ENCODE data around the gene XXYLT1. TPM values are rescaled to one million over a fixed set of nuclear protein-coding genes. Genes with fewer than 3 reads are reported as not detected.
A peak's percentile ranks its signal among the peaks of the same experiment; 100 is the strongest.

The XXYLT1 gene
- total and polyA plus RNA-seq, 10 of the 15 experiments (the other 5 are each of a cell fraction or from before 2014, with no cell fraction given) = 1.2 to 14.2 (median 9.3) TPM

DNA sequence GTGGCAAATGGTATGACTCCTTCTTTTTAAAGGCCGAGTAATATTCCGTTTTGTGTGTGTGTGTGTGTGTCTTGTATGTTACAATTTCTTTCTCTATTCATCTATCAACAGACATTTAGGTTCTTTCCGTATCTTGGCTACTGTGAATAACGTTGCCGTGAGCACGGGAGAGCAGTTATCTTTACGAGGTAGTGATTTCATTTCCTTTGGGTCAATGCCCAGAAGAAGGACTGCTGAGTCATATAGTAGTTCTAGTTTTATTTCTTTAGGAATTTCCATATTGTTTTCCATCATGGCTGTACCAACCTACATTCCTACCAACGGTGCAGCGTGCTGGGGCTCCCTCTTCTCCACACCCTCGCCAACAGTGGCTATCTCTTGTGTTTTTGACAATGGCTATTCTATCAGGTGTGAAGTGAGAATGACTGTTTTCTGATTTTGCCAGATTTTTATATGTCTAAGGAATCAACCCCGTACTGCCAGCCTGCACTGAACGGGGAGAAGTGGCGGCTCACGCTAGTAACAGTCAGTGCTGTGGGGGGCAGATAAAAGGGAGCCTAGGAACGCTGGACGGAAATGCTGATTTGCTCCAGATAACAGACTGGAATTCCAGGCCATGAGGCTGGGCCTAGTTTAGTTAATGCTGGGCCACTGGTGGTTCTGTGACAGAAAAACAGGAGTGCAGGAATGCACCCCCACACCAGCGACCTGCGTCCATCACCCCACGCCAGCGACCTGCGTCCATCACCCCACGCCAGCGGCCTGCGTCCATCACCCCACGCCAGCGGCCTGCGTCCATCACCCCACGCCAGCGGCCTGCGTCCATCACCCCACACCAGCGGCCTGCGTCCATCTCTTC is 168.1 kb downstream of the XXYLT1 start:
- no peak for TF ChIP-seq ZNF622 (IDR thresholded peaks at IDR 0.05)
- no peak for TF ChIP-seq RAD51 (IDR thresholded peaks at IDR 0.05)
- TF ChIP-seq NFIC (IDR thresholded peaks at IDR 0.05; ENCODE audit: low read depth, low read length) = peak; percentile 39; the same call in 1 of the 2 replicates
- TF ChIP-seq, protein P1, sequence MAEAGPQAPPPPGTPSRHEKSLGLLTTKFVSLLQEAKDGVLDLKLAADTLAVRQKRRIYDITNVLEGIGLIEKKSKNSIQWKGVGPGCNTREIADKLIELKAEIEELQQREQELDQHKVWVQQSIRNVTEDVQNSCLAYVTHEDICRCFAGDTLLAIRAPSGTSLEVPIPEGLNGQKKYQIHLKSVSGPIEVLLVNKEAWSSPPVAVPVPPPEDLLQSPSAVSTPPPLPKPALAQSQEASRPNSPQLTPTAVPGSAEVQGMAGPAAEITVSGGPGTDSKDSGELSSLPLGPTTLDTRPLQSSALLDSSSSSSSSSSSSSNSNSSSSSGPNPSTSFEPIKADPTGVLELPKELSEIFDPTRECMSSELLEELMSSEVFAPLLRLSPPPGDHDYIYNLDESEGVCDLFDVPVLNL (IDR thresholded peaks at IDR 0.05; ENCODE audit: low read depth, low read length) = no peak
- TF ChIP-seq JUND (IDR thresholded peaks at IDR 0.05; ENCODE audit: low read depth, low read length) = no peak
- TF ChIP-seq EGR1 (IDR thresholded peaks at IDR 0.05; ENCODE audit: borderline replicate concordance in 1 of 2, low read depth in 2 of 2, low read length in 2 of 2) = no peak
- no peak for TF ChIP-seq CHD2 (IDR thresholded peaks at IDR 0.05; ENCODE audit: borderline replicate concordance, low read depth, low read length)
- TF ChIP-seq WRNIP1 (IDR thresholded peaks at IDR 0.05; ENCODE audit: borderline replicate concordance, low read depth, low read length) = no peak
- DNase-seq (ENCODE audit: low read depth, low spot score) (no peak), FAIRE-seq (no peak), ATAC-seq (no peak)
- POLR2A ChIA-PET = no interaction called here
- Histone ChIP-seq H3K9ac (ENCODE audit: control insufficient read depth, insufficient read depth, low read length) (no peak overlapping the region), H3K4me2 (ENCODE audit: control insufficient read depth, insufficient read depth) (no peak overlapping the region), H2AFZ (ENCODE audit: control insufficient read depth, low read depth, low read length) (no peak overlapping the region), H3K79me2 (ENCODE audit: control insufficient read depth, insufficient read depth, low read length) (no peaks in the 10 kb centered on the region), H3K4me1 (ENCODE audit: control insufficient read depth, insufficient read depth, low read length) (peaks cover 22% of the 10 kb centered on the region), H3K36me3 (ENCODE audit: control insufficient read depth in 2 of 2, insufficient read depth in 2 of 2, low read length in 1 of 2) (no peaks in the 10 kb centered on the region), H4K20me1 (ENCODE audit: control insufficient read depth, insufficient read depth) (no peaks in the 10 kb centered on the region), H3K27me3 (replicated peaks in 1 of 2; ENCODE audit: control insufficient read depth in 2 of 2, insufficient read depth in 2 of 2, low read length in 1 of 2) (no peaks in the 10 kb centered on the region), H3K9me3 (replicated peaks; ENCODE audit: control insufficient read depth, insufficient read depth, low read length) (no peaks in the 10 kb centered on the region), H3K27ac (ENCODE audit: control insufficient read depth, insufficient read depth) (no peak overlapping the region), H3K4me3 (no peak overlapping the region)
- intact Hi-C loops (cut with micrococcal nuclease; ENCODE audit: unreplicated experiment) = no loop called here
- RAD21 ChIA-PET (ENCODE audit: unreplicated experiment) = interaction anchor here (2.0 kb wide), 1 partner anchor 421 kb away, joined by 8 read pairs; no protein-coding TSS in a partner anchor
- CTCF ChIA-PET = interaction anchor here (2.6 kb wide), 1 partner anchor 420 kb away, joined by 23 read pairs; no protein-coding TSS in a partner anchor
- SMC1A ChIA-PET (ENCODE audit: uncharacterized antibody, unreplicated experiment) = no interaction called here
- BruUV-seq (replicated peaks) = no TSS peak
- 91% methylated on average over 30 of the region's 32 CpGs for WGBS (ENCODE audit: insufficient coverage, insufficient replicate concordance, low lambda C conversion rate, missing lambda C conversion rate)
- in situ Hi-C loops (cut with MboI) = no loop called here
